Measurements from ENCODE around the gene ANXA10. TPM values are rescaled to one million over a fixed set of nuclear protein-coding genes. Genes with fewer than 3 reads are reported as not detected.
"Not testable (repeated sequence)": the region's sequence is repeated elsewhere in the genome, so short reads cannot be mapped to it uniquely, and the experiment has no call there.

ANXA10 gene
- total RNA-seq, 1 donor from 2014 or later: not detected

GRCh38 chr4:168124008-168124641 is 31.8 kb downstream of the ANXA10 start:
- Mint-ChIP-seq H3K36me3 (ENCODE audit: low read depth) (no peaks in the 10 kb centered on the region), H3K27me3 (ENCODE audit: insufficient read depth) (no peaks in the 10 kb centered on the region), H3K4me3 (no peak overlapping the region), H3K4me1 (ENCODE audit: low read depth) (no peaks in the 10 kb centered on the region), H3K9me3 (no peaks in the 10 kb centered on the region), H3K27ac (no peak overlapping the region)
- intact Hi-C loops (cut with micrococcal nuclease): no loop called here
- no peak for DNase-seq (ENCODE audit: low spot score)

- Mint-ChIP-seq H3K36me3 (ENCODE audit: low read depth) (no peaks in the 10 kb centered on the region), H3K27ac (no peak overlapping the region), H3K4me3 (no peak overlapping the region), H3K27me3 (ENCODE audit: insufficient read depth) (no peaks in the 10 kb centered on the region), H3K4me1 (ENCODE audit: low read depth) (no peaks in the 10 kb centered on the region), H3K9me3 (no peaks in the 10 kb centered on the region)
- no peak for DNase-seq (ENCODE audit: low spot score)
- intact Hi-C loops (cut with micrococcal nuclease): no loop called here
Measured at GRCh38 chr4:168126952-168127351, 34.6 kb downstream of the ANXA10 start.

- no peaks in the 10 kb centered on the region for H3K36me3 Mint-ChIP-seq (ENCODE audit: low read depth)
- DNase-seq (ENCODE audit: low spot score): no peak
- no peak overlapping the region for H3K27ac Mint-ChIP-seq
- no peaks in the 10 kb centered on the region for H3K4me1 Mint-ChIP-seq (ENCODE audit: low read depth)
- intact Hi-C loops (cut with micrococcal nuclease): no loop called here
- no peaks in the 10 kb centered on the region for H3K9me3 Mint-ChIP-seq
- no peaks in the 10 kb centered on the region for H3K27me3 Mint-ChIP-seq (ENCODE audit: insufficient read depth)
- no peak overlapping the region for H3K4me3 Mint-ChIP-seq
Measured at GRCh38 chr4:168128601-168129000, 36.3 kb downstream of the ANXA10 start.

GRCh38 chr4:168129046-168129772 is 36.9 kb downstream of the ANXA10 start:
- Mint-ChIP-seq H3K36me3 (ENCODE audit: low read depth) (no peaks in the 10 kb centered on the region), H3K4me3 (no peak overlapping the region), H3K9me3 (no peaks in the 10 kb centered on the region), H3K4me1 (ENCODE audit: low read depth) (no peaks in the 10 kb centered on the region), H3K27ac (no peak overlapping the region), H3K27me3 (ENCODE audit: insufficient read depth) (no peaks in the 10 kb centered on the region)
- DNase-seq (ENCODE audit: low spot score): no peak
- intact Hi-C loops (cut with micrococcal nuclease): no loop called here

GRCh38 chr4:168129802-168130201 is 37.5 kb downstream of the ANXA10 start:
- intact Hi-C loops (cut with micrococcal nuclease): no loop called here
- no peak for DNase-seq (ENCODE audit: low spot score)
- Mint-ChIP-seq H3K9me3 (no peaks in the 10 kb centered on the region), H3K4me1 (ENCODE audit: low read depth) (no peaks in the 10 kb centered on the region), H3K36me3 (ENCODE audit: low read depth) (no peaks in the 10 kb centered on the region), H3K4me3 (no peak overlapping the region), H3K27ac (no peak overlapping the region), H3K27me3 (ENCODE audit: insufficient read depth) (no peaks in the 10 kb centered on the region)

GRCh38 chr4:168131196-168131595 is 38.9 kb downstream of the ANXA10 start:
- Mint-ChIP-seq H3K27ac (no peak overlapping the region), H3K36me3 (ENCODE audit: low read depth) (no peaks in the 10 kb centered on the region), H3K9me3 (no peaks in the 10 kb centered on the region), H3K4me1 (ENCODE audit: low read depth) (no peaks in the 10 kb centered on the region), H3K4me3 (no peak overlapping the region), H3K27me3 (ENCODE audit: insufficient read depth) (peaks cover 2% of the 10 kb centered on the region)
- no peak for DNase-seq (ENCODE audit: low spot score)
- intact Hi-C loops (cut with micrococcal nuclease): no loop called here

GRCh38 chr4:168134651-168135050 is 42.3 kb downstream of the ANXA10 start:
- Mint-ChIP-seq H3K36me3 (ENCODE audit: low read depth) (no peaks in the 10 kb centered on the region), H3K27ac (no peak overlapping the region), H3K9me3 (no peaks in the 10 kb centered on the region), H3K4me1 (ENCODE audit: low read depth) (no peaks in the 10 kb centered on the region), H3K4me3 (no peak overlapping the region), H3K27me3 (ENCODE audit: insufficient read depth) (peaks cover 9% of the 10 kb centered on the region)
- no peak for DNase-seq (ENCODE audit: low spot score)
- intact Hi-C loops (cut with micrococcal nuclease): no loop called here

GRCh38 chr4:168135860-168136259 is 43.5 kb downstream of the ANXA10 start:
- intact Hi-C loops (cut with micrococcal nuclease); H3K27me3 Mint-ChIP-seq (ENCODE audit: insufficient read depth); H3K9me3 Mint-ChIP-seq; H3K27ac Mint-ChIP-seq; H3K36me3 Mint-ChIP-seq (ENCODE audit: low read depth); DNase-seq (ENCODE audit: low spot score); H3K4me1 Mint-ChIP-seq (ENCODE audit: low read depth); H3K4me3 Mint-ChIP-seq: not testable (repeated sequence)

- H3K9me3 Mint-ChIP-seq; DNase-seq (ENCODE audit: low spot score); H3K4me3 Mint-ChIP-seq; H3K27me3 Mint-ChIP-seq (ENCODE audit: insufficient read depth); H3K4me1 Mint-ChIP-seq (ENCODE audit: low read depth); H3K27ac Mint-ChIP-seq; H3K36me3 Mint-ChIP-seq (ENCODE audit: low read depth); intact Hi-C loops (cut with micrococcal nuclease): not testable (repeated sequence)
Measured at GRCh38 chr4:168137695-168138094, 45.4 kb downstream of the ANXA10 start.

GRCh38 chr4:168138143-168138542 is 45.8 kb downstream of the ANXA10 start:
- H3K27me3 Mint-ChIP-seq (ENCODE audit: insufficient read depth): peaks cover 9% of the 10 kb centered on the region
- H3K36me3 Mint-ChIP-seq (ENCODE audit: low read depth): no peaks in the 10 kb centered on the region
- no peaks in the 10 kb centered on the region for H3K9me3 Mint-ChIP-seq
- DNase-seq (ENCODE audit: low spot score): no peak
- intact Hi-C loops (cut with micrococcal nuclease): no loop called here
- H3K27ac Mint-ChIP-seq: no peak overlapping the region
- H3K4me3 Mint-ChIP-seq: no peak overlapping the region
- H3K4me1 Mint-ChIP-seq (ENCODE audit: low read depth): no peaks in the 10 kb centered on the region

- Mint-ChIP-seq H3K36me3 (ENCODE audit: low read depth) (no peaks in the 10 kb centered on the region), H3K4me3 (no peak overlapping the region), H3K4me1 (ENCODE audit: low read depth) (no peaks in the 10 kb centered on the region), H3K27ac (no peak overlapping the region), H3K27me3 (ENCODE audit: insufficient read depth) (peaks cover 9% of the 10 kb centered on the region), H3K9me3 (no peaks in the 10 kb centered on the region)
- intact Hi-C loops (cut with micrococcal nuclease): no loop called here
- DNase-seq (ENCODE audit: low spot score): no peak
Measured at GRCh38 chr4:168139336-168139735, 47.0 kb downstream of the ANXA10 start.

GRCh38 chr4:168141733-168142132 is 49.4 kb downstream of the ANXA10 start:
- Mint-ChIP-seq H3K4me1 (ENCODE audit: low read depth) (no peaks in the 10 kb centered on the region), H3K4me3 (no peak overlapping the region), H3K27me3 (ENCODE audit: insufficient read depth) (peaks cover 7% of the 10 kb centered on the region), H3K27ac (no peak overlapping the region), H3K9me3 (no peaks in the 10 kb centered on the region), H3K36me3 (ENCODE audit: low read depth) (no peaks in the 10 kb centered on the region)
- intact Hi-C loops (cut with micrococcal nuclease): no loop called here
- DNase-seq (ENCODE audit: low spot score): no peak

GRCh38 chr4:168143601-168144000 is 51.3 kb downstream of the ANXA10 start:
- Mint-ChIP-seq H3K27me3 (ENCODE audit: insufficient read depth) (no peaks in the 10 kb centered on the region), H3K4me1 (ENCODE audit: low read depth) (no peaks in the 10 kb centered on the region)
- intact Hi-C loops (cut with micrococcal nuclease): no loop called here

More at GRCh38 chr4:168143601-168144000, 51.3 kb downstream of the ANXA10 start:
- no peak for DNase-seq (ENCODE audit: low spot score)
- Mint-ChIP-seq H3K27ac (no peak overlapping the region), H3K36me3 (ENCODE audit: low read depth) (no peaks in the 10 kb centered on the region), H3K4me3 (no peak overlapping the region), H3K9me3 (no peaks in the 10 kb centered on the region)

All from activated T-helper 1 cell treated with anti-CD3 and anti-CD28 coated beads, Interleukin-12 subunit alpha, Interleukin-12 subunit beta, Interleukin-2, Interleukin-4 antibody, amounts not matched to agents 30 ng/mL and 10 ng/mL and 1 ng/mL, durations not matched to agents 14 hours and 24 hours and 36 hours (primary cell).